GM12878 (cell line): ENCODE data around the gene CLDN6. TPM values are rescaled to one million over a fixed set of nuclear protein-coding genes. Genes with fewer than 3 reads are reported as not detected.

Source experiments
- ATAC-seq: fragments of 200-7000 bp; cut with Tn5 transposase; 3 replicates; pipeline ENCODE4 v1.9.1; 2020; ENCODE audit warnings: mild to moderate bottlenecking, moderate library complexity
- BruUV-seq: library from RNA; stranded (reverse); fragments of 400-500 nt; replicated peaks from 2 replicates; lab custom pipeline; 2021; lab: Mats Ljungman, UMichigan
- CTCF ChIA-PET: fragments of 300-600 bp; sonication (Branson Sonifier 250); formaldehyde crosslinking; extraction: SDS; loops from one replicate; lab custom pipeline; 2021; ENCODE audit warnings: inconsistent platforms; lab: Yijun Ruan, JAX
- POLR2A ChIA-PET: fragments of 350-600 bp; formaldehyde crosslinking; extraction: SDS; loops from one replicate; lab custom pipeline; 2021; ENCODE audit warnings: inconsistent platforms; lab: Charles Lee
- RAD21 ChIA-PET: fragments of 300-600 bp; sonication (Branson Sonifier 250); formaldehyde crosslinking; loops from one replicate; lab custom pipeline; 2023; ENCODE audit warnings: antibody characterized with exemption; ENCODE audit not compliant: unreplicated experiment; lab: Charles Lee
- SMC1A ChIA-PET: fragments of 300-600 bp; sonication (Branson Sonifier 250); formaldehyde crosslinking; loops from one replicate; lab custom pipeline; 2023; ENCODE audit not compliant: unreplicated experiment, uncharacterized antibody; lab: Charles Lee
- DNase-seq: peaks from one replicate; pipeline ENCODE4 v3.0.0-alpha.2; 2011; ENCODE audit warnings: low read depth, low spot score
- FAIRE-seq: peaks from 3 replicates; lab custom pipeline; 2011; peaks lifted over from hg19 to GRCh38; lab: Jason Lieb, UNC
- H2AFZ ChIP-seq: 2 replicates; pipeline ENCODE4 v1.6.0; 2011; ENCODE audit warnings: low read depth, low read length, control low read depth; ENCODE audit not compliant: control insufficient read depth
- H3K27ac ChIP-seq: 2 replicates; pipeline ENCODE4 v1.5.1; 2011; ENCODE audit warnings: control low read depth; ENCODE audit not compliant: control insufficient read depth, insufficient read depth
- H3K27me3 ChIP-seq, 2 experiments: replicated peaks in 1 of 2; 2 replicates each; pipeline versions ENCODE4 v1.6.0 to v1.6.1; 2011; ENCODE audit warnings: low read length in 1 of 2; ENCODE audit not compliant: control insufficient read depth in 2 of 2, insufficient read depth in 2 of 2
- H3K36me3 ChIP-seq, 2 experiments: 2 replicates each; pipeline ENCODE4 v1.5.1; 2011; ENCODE audit warnings: low read length in 1 of 2; ENCODE audit not compliant: control insufficient read depth in 2 of 2, insufficient read depth in 2 of 2
- H3K4me1 ChIP-seq: 2 replicates; pipeline ENCODE4 v1.6.1; 2011; ENCODE audit warnings: mild to moderate bottlenecking, low read length, moderate library complexity, mixed read lengths; ENCODE audit not compliant: control insufficient read depth, insufficient read depth
- H3K4me2 ChIP-seq: 2 replicates; pipeline ENCODE4 v1.6.0; 2011; ENCODE audit warnings: control low read depth; ENCODE audit not compliant: control insufficient read depth, insufficient read depth
- H3K4me3 ChIP-seq: fragments of 200-600 bp; sonication (generic); 2 replicates; pipeline ENCODE4 v1.5.1; 2016
- H3K79me2 ChIP-seq: 2 replicates; pipeline ENCODE4 v1.6.0; 2011; ENCODE audit warnings: low read length; ENCODE audit not compliant: control insufficient read depth, insufficient read depth
- H3K9ac ChIP-seq: 2 replicates; pipeline ENCODE4 v1.8.0; 2011; ENCODE audit warnings: low read length, control low read depth, mixed read lengths; ENCODE audit not compliant: control insufficient read depth, insufficient read depth
- H3K9me3 ChIP-seq: replicated peaks from 3 replicates; pipeline ENCODE4 v1.5.1; 2011; ENCODE audit warnings: mild to moderate bottlenecking, low read length; ENCODE audit not compliant: control insufficient read depth, insufficient read depth
- H4K20me1 ChIP-seq: 2 replicates; pipeline ENCODE4 v1.6.0; 2011; ENCODE audit not compliant: control insufficient read depth, insufficient read depth
- WRNIP1 ChIP-seq: IDR thresholded peaks from 2 replicates; pipeline ENCODE4 v1.6.1; 2011; ENCODE audit warnings: low read depth, low read length, improper control_type of control experiment, borderline replicate concordance
- WGBS: methylation state at CpG from one replicate; pipeline ENCODE4 v1.1.6; 2016; ENCODE audit warnings: low lambda C conversion rate; ENCODE audit not compliant: insufficient replicate concordance, insufficient coverage; ENCODE audit errors: missing lambda C conversion rate; 5-methylcytosine and 5-hydroxymethylcytosine counted together
- in situ Hi-C: fragments of 300-500 bp; cut with MboI; formaldehyde crosslinking; loops from 9 replicates; pipeline ENCODE4 v1.14.3; 2018; ENCODE audit warnings: mixed read lengths
- intact Hi-C: fragments of 100-400 bp; cut with micrococcal nuclease; formaldehyde crosslinking; loops from one replicate; pipeline ENCODE4 v1.14.2; 2022; ENCODE audit not compliant: unreplicated experiment
- polyA plus RNA-seq, 11 experiments: library from polyadenylated mRNA; depleted of rRNA in 4 of 11; unstranded in 6 of 11; stranded (reverse) in 5 of 11; fragments of >200 nt; fragmentation: Nextera tagmentation in 4 of 11; fragmentation: Illumina TruSeq in 1 of 11; extraction: Ambion mirVana in 4 of 11; extraction: Trizol in 1 of 11; gene quantifications; 1 replicate in 1 of 11; 2 replicates in 10 of 11; pipeline versions ENCODE4 v1.2.1 to v1.2.3, GENCODE V29; 2011 to 2016; ENCODE audit warnings: inconsistent platforms in 2 of 11, missing spikeins in 2 of 11, low read depth in 1 of 11
- small RNA-seq: library from RNA; depleted of rRNA; stranded (forward); fragments of <200 nt; gene quantifications from one replicate; pipeline ENCODE3, GENCODE V24; 2014
- total RNA-seq, 4 experiments: library from RNA; depleted of rRNA in 3 of 4; stranded (reverse); fragments of >200 nt in 3 of 4; fragmentation: Illumina TruSeq in 1 of 4; extraction: Trizol in 1 of 4; gene quantifications; 2 replicates each; pipeline versions ENCODE4 v1.2.1 to v1.2.3, GENCODE V29; 2013 to 2021
- TF ChIP-seq, protein P1 (sequence below): IDR thresholded peaks from 2 replicates; pipeline ENCODE4 v1.6.1; 2012; ENCODE audit warnings: low read depth, low read length, improper control_type of control experiment

The CLDN6 gene
- total and polyA plus RNA-seq, 10 of the 15 experiments (the other 5 are each of a cell fraction or from before 2014, with no cell fraction given): 0.15 to 0.26 (median 0.23) TPM; not detected in 7

- Histone ChIP-seq H3K9me3 (no peaks in the 10 kb centered on the region), H3K9ac (no peak overlapping the region), H3K4me3 (no peak overlapping the region; the same call in 1 of the 2 replicates), H3K79me2 (peaks cover 16% of the 10 kb centered on the region), H3K4me1 (peaks cover 41% of the 10 kb centered on the region), H4K20me1 (no peaks in the 10 kb centered on the region), H2AFZ (no peak overlapping the region), H3K27ac (no peak overlapping the region), H3K36me3 (peaks cover 0 to 2% of the 10 kb centered on the region in 2 experiments; a peak in 2 of 4 replicates), H3K4me2 (peak overlapping the region; percentile 5), H3K27me3 (no peaks in the 10 kb centered on the region)
- no peak for DNase-seq
- SMC1A ChIA-PET: no interaction called here
- 73% methylated on average over 32 of the region's 39 CpGs for WGBS
- ATAC-seq: no peak
- RAD21 ChIA-PET: interaction anchor here (0.8 to 0.9 kb wide), 2 partner anchors 9 to 84 kb away, joined by 3 read pairs; partner anchors contain the start of gene FLYWCH2
- CTCF ChIA-PET: interaction anchor here (1.0 to 4.7 kb wide), 2 partner anchors 17 to 39 kb away, joined by 6 to 20 read pairs; no protein-coding TSS in a partner anchor
- TF ChIP-seq WRNIP1: no peak
- TF ChIP-seq, protein P1, sequence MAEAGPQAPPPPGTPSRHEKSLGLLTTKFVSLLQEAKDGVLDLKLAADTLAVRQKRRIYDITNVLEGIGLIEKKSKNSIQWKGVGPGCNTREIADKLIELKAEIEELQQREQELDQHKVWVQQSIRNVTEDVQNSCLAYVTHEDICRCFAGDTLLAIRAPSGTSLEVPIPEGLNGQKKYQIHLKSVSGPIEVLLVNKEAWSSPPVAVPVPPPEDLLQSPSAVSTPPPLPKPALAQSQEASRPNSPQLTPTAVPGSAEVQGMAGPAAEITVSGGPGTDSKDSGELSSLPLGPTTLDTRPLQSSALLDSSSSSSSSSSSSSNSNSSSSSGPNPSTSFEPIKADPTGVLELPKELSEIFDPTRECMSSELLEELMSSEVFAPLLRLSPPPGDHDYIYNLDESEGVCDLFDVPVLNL: no peak
- intact Hi-C loops: no loop called here
- no TSS peak for BruUV-seq
- POLR2A ChIA-PET: interaction anchor here (0.6 to 1.1 kb wide), 3 partner anchors 10 to 109 kb away, joined by 3 to 4 read pairs (median 3); no protein-coding TSS in a partner anchor
- in situ Hi-C loops: no loop called here
- FAIRE-seq: no peak
Observed at GRCh38 chr16:2966043-2966807, 51.8 kb downstream of the CLDN6 start.

Small RNAs within 50 kb of the gene (small RNA-seq; reads per million reads assigned to genes)
- gene LINC00514: not detected

Other genes starting within 250 kb of the CLDN6 start
Only the 7 nearest of the 24 such genes appear.
- 31.6 and 39.6 TPM in 2 replicates for gene PKMYT1, start 37.7 kb downstream of the CLDN6 start, total RNA-seq (2014; rRNA removed)
- 11.5 and 13.6 TPM in 2 replicates for gene PKMYT1, start 37.7 kb downstream of the CLDN6 start, total RNA-seq (2014; rRNA removed; fragmentation: Illumina TruSeq; extraction: Trizol)
- gene PKMYT1, start 37.7 kb downstream of the CLDN6 start, total RNA-seq (2021): 72.6 and 77.1 TPM in 2 replicates
- gene PKMYT1, start 37.7 kb downstream of the CLDN6 start, polyA plus RNA-seq (2011; rRNA removed): 3.4 and 9.3 TPM in 2 replicates
- 6.9 and 13.1 TPM in 2 replicates for gene PKMYT1, start 37.7 kb downstream of the CLDN6 start, polyA plus RNA-seq (2014; fragmentation: Illumina TruSeq; extraction: Trizol)
- 10 to 100 TPM in 1 of 2 experiments, 1 to 10 TPM in 1; 4.6 to 20.2 TPM for gene PKMYT1, start 37.7 kb downstream of the CLDN6 start, polyA plus RNA-seq (2014; fragmentation: Nextera tagmentation; extraction: Ambion mirVana)
- 48.1 and 63.7 TPM in 2 replicates for gene PKMYT1, start 37.7 kb downstream of the CLDN6 start, polyA plus RNA-seq (2014; rRNA removed)
- gene PKMYT1, start 37.7 kb downstream of the CLDN6 start, polyA plus RNA-seq (2016; fragmentation: Nextera tagmentation; extraction: Ambion mirVana): 100 to 1,000 TPM in 1 of 2 experiments, 10 to 100 TPM in 1; 91.9 to 101 TPM
- not detected in 2 replicates for gene CLDN9, start 5.3 kb downstream of the CLDN6 start, total RNA-seq (2014; rRNA removed)
- gene CLDN9, start 5.3 kb downstream of the CLDN6 start, total RNA-seq (2014; rRNA removed; fragmentation: Illumina TruSeq; extraction: Trizol): not detected in 2 replicates
- gene CLDN9, start 5.3 kb downstream of the CLDN6 start, total RNA-seq (2021): not detected in 2 replicates
- gene CLDN9, start 5.3 kb downstream of the CLDN6 start, polyA plus RNA-seq (2011; rRNA removed): not detected in 2 replicates
- gene CLDN9, start 5.3 kb downstream of the CLDN6 start, polyA plus RNA-seq (2014; fragmentation: Illumina TruSeq; extraction: Trizol): not detected in 2 replicates
- not detected for gene CLDN9, start 5.3 kb downstream of the CLDN6 start, polyA plus RNA-seq (2014; fragmentation: Nextera tagmentation; extraction: Ambion mirVana)
- not detected in 2 replicates for gene CLDN9, start 5.3 kb downstream of the CLDN6 start, polyA plus RNA-seq (2014; rRNA removed)
- gene CLDN9, start 5.3 kb downstream of the CLDN6 start, polyA plus RNA-seq (2016; fragmentation: Nextera tagmentation; extraction: Ambion mirVana): not detected
- gene TNFRSF12A, start 2.2 kb upstream of the CLDN6 start, total RNA-seq (2014; rRNA removed): 0.44 and 1.4 TPM in 2 replicates
- gene TNFRSF12A, start 2.2 kb upstream of the CLDN6 start, total RNA-seq (2014; rRNA removed; fragmentation: Illumina TruSeq; extraction: Trizol): 0.28 and 0.67 TPM in 2 replicates
- 0.58 and 0.90 TPM in 2 replicates for gene TNFRSF12A, start 2.2 kb upstream of the CLDN6 start, total RNA-seq (2021)
- 0.62 and 1.0 TPM in 2 replicates for gene TNFRSF12A, start 2.2 kb upstream of the CLDN6 start, polyA plus RNA-seq (2011; rRNA removed)
- gene TNFRSF12A, start 2.2 kb upstream of the CLDN6 start, polyA plus RNA-seq (2014; fragmentation: Illumina TruSeq; extraction: Trizol): 0.35 TPM in 1 of 2 replicates, not detected in the other
- not detected for gene TNFRSF12A, start 2.2 kb upstream of the CLDN6 start, polyA plus RNA-seq (2014; fragmentation: Nextera tagmentation; extraction: Ambion mirVana)
- 0.67 and 1.7 TPM in 2 replicates for gene TNFRSF12A, start 2.2 kb upstream of the CLDN6 start, polyA plus RNA-seq (2014; rRNA removed)
- 1 to 10 TPM; 1.5 TPM for gene TNFRSF12A, start 2.2 kb upstream of the CLDN6 start, polyA plus RNA-seq (2016; fragmentation: Nextera tagmentation; extraction: Ambion mirVana)
- gene HCFC1R1, start 5.8 kb upstream of the CLDN6 start, total RNA-seq (2014; rRNA removed): 35.9 and 40.7 TPM in 2 replicates
- gene HCFC1R1, start 5.8 kb upstream of the CLDN6 start, total RNA-seq (2014; rRNA removed; fragmentation: Illumina TruSeq; extraction: Trizol): 13.7 and 14.6 TPM in 2 replicates
- gene HCFC1R1, start 5.8 kb upstream of the CLDN6 start, total RNA-seq (2021): 26.6 and 31.7 TPM in 2 replicates
- 6.8 and 14.3 TPM in 2 replicates for gene HCFC1R1, start 5.8 kb upstream of the CLDN6 start, polyA plus RNA-seq (2011; rRNA removed)
- gene HCFC1R1, start 5.8 kb upstream of the CLDN6 start, polyA plus RNA-seq (2014; fragmentation: Illumina TruSeq; extraction: Trizol): 4.8 and 11.5 TPM in 2 replicates
- 10 to 100 TPM in 1 of 2 experiments, 1 to 10 TPM in 1; 2.8 to 10.2 TPM for gene HCFC1R1, start 5.8 kb upstream of the CLDN6 start, polyA plus RNA-seq (2014; fragmentation: Nextera tagmentation; extraction: Ambion mirVana)
- gene HCFC1R1, start 5.8 kb upstream of the CLDN6 start, polyA plus RNA-seq (2014; rRNA removed): 41.9 and 48.1 TPM in 2 replicates
- gene HCFC1R1, start 5.8 kb upstream of the CLDN6 start, polyA plus RNA-seq (2016; fragmentation: Nextera tagmentation; extraction: Ambion mirVana): 10 to 100 TPM; 31.4 to 42.5 TPM
- 21.6 and 28.5 TPM in 2 replicates for gene THOC6, start 5.9 kb upstream of the CLDN6 start, total RNA-seq (2014; rRNA removed)
- 15.1 and 15.9 TPM in 2 replicates for gene THOC6, start 5.9 kb upstream of the CLDN6 start, total RNA-seq (2014; rRNA removed; fragmentation: Illumina TruSeq; extraction: Trizol)
- 31.6 and 33.1 TPM in 2 replicates for gene THOC6, start 5.9 kb upstream of the CLDN6 start, total RNA-seq (2021)
- gene THOC6, start 5.9 kb upstream of the CLDN6 start, polyA plus RNA-seq (2011; rRNA removed): 15.5 and 27.3 TPM in 2 replicates
- 4.8 and 14.3 TPM in 2 replicates for gene THOC6, start 5.9 kb upstream of the CLDN6 start, polyA plus RNA-seq (2014; fragmentation: Illumina TruSeq; extraction: Trizol)
- gene THOC6, start 5.9 kb upstream of the CLDN6 start, polyA plus RNA-seq (2014; fragmentation: Nextera tagmentation; extraction: Ambion mirVana): 1 to 10 TPM; 1.0 to 2.4 TPM
- 31.7 and 35.2 TPM in 2 replicates for gene THOC6, start 5.9 kb upstream of the CLDN6 start, polyA plus RNA-seq (2014; rRNA removed)
- 10 to 100 TPM; 53.7 to 54.4 TPM for gene THOC6, start 5.9 kb upstream of the CLDN6 start, polyA plus RNA-seq (2016; fragmentation: Nextera tagmentation; extraction: Ambion mirVana)
- gene BICDL2, start 18.8 kb upstream of the CLDN6 start, total RNA-seq (2014; rRNA removed): not detected in 2 replicates
- not detected in 2 replicates for gene BICDL2, start 18.8 kb upstream of the CLDN6 start, total RNA-seq (2014; rRNA removed; fragmentation: Illumina TruSeq; extraction: Trizol)
- not detected in 2 replicates for gene BICDL2, start 18.8 kb upstream of the CLDN6 start, total RNA-seq (2021)
- not detected in 2 replicates for gene BICDL2, start 18.8 kb upstream of the CLDN6 start, polyA plus RNA-seq (2011; rRNA removed)
- gene BICDL2, start 18.8 kb upstream of the CLDN6 start, polyA plus RNA-seq (2014; fragmentation: Illumina TruSeq; extraction: Trizol): not detected in 2 replicates
- gene BICDL2, start 18.8 kb upstream of the CLDN6 start, polyA plus RNA-seq (2014; fragmentation: Nextera tagmentation; extraction: Ambion mirVana): not detected
- gene BICDL2, start 18.8 kb upstream of the CLDN6 start, polyA plus RNA-seq (2014; rRNA removed): not detected in 2 replicates
- not detected for gene BICDL2, start 18.8 kb upstream of the CLDN6 start, polyA plus RNA-seq (2016; fragmentation: Nextera tagmentation; extraction: Ambion mirVana)
- 0.11 and 0.33 TPM in 2 replicates for gene MMP25, start 28.4 kb upstream of the CLDN6 start, total RNA-seq (2014; rRNA removed)
- gene MMP25, start 28.4 kb upstream of the CLDN6 start, total RNA-seq (2014; rRNA removed; fragmentation: Illumina TruSeq; extraction: Trizol): 0.18 and 0.31 TPM in 2 replicates
- gene MMP25, start 28.4 kb upstream of the CLDN6 start, total RNA-seq (2021): 0.31 and 0.35 TPM in 2 replicates
- 0.01 and 0.03 TPM in 2 replicates for gene MMP25, start 28.4 kb upstream of the CLDN6 start, polyA plus RNA-seq (2011; rRNA removed)
- 0.06 TPM in 1 of 2 replicates, not detected in the other for gene MMP25, start 28.4 kb upstream of the CLDN6 start, polyA plus RNA-seq (2014; fragmentation: Illumina TruSeq; extraction: Trizol)
- under 1 TPM in 1 of 2 experiments, not detected in 1; 0.04 TPM for gene MMP25, start 28.4 kb upstream of the CLDN6 start, polyA plus RNA-seq (2014; fragmentation: Nextera tagmentation; extraction: Ambion mirVana)
- 0.35 and 0.39 TPM in 2 replicates for gene MMP25, start 28.4 kb upstream of the CLDN6 start, polyA plus RNA-seq (2014; rRNA removed)
- gene MMP25, start 28.4 kb upstream of the CLDN6 start, polyA plus RNA-seq (2016; fragmentation: Nextera tagmentation; extraction: Ambion mirVana): under 1 TPM; 0.13 to 0.36 TPM